ENCODE measurements around the gene MCC. TPM values are rescaled to one million over a fixed set of nuclear protein-coding genes. Genes with fewer than 3 reads are reported as not detected.

The MCC gene
- total RNA-seq, 1 donor from 2014 or later: 18.9 TPM

- H3K36me3 Mint-ChIP-seq (ENCODE audit: insufficient read depth): peaks cover 6% of the 10 kb centered on the region
These were observed 231.4 kb downstream of the MCC start for GRCh38 chr5:113256671-113257452.

DNA sequence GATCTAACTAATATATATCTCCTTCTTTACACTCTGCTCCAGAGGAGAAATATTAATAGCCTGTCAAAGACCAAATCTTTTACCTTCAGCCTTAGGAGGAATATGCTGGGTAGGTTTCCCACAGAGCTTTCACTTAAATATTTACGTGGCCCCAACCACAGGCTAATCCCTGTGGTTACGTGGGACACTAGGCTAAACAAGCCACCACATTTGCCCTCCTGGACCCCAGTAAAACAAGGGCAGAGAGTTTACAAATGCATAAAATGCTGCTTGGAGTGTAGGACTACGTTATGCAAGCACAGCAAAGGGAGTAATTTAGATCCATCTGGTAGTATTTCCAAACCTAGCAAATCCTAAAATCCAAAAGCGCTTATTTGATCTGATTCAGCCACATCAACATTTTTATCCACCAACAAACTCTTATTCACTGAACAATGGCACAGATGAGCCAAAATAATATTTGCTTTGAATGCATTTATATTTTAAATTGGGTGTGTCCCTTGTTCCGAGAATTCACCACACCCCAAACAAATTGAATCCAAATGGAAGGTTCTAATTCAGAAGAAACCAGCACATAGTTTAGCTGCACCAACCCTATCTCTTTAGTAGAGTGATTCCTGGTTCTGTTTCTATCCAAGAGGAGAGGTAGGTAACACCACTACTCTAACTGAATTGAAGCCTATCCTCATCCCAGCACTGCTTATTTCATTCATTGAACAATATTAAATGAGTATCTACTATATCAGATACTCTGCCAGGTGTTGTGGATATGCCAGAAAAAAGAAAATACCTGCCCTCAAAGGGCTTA, 232.5 kb downstream of the MCC start:
- no peak for DNase-seq (ENCODE audit: low spot score, unreplicated experiment)
- TF ChIP-seq, protein P1, sequence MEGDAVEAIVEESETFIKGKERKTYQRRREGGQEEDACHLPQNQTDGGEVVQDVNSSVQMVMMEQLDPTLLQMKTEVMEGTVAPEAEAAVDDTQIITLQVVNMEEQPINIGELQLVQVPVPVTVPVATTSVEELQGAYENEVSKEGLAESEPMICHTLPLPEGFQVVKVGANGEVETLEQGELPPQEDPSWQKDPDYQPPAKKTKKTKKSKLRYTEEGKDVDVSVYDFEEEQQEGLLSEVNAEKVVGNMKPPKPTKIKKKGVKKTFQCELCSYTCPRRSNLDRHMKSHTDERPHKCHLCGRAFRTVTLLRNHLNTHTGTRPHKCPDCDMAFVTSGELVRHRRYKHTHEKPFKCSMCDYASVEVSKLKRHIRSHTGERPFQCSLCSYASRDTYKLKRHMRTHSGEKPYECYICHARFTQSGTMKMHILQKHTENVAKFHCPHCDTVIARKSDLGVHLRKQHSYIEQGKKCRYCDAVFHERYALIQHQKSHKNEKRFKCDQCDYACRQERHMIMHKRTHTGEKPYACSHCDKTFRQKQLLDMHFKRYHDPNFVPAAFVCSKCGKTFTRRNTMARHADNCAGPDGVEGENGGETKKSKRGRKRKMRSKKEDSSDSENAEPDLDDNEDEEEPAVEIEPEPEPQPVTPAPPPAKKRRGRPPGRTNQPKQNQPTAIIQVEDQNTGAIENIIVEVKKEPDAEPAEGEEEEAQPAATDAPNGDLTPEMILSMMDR (IDR thresholded peaks at IDR 0.05; ENCODE audit: unreplicated experiment): no peak
- Mint-ChIP-seq H3K27ac (no peak overlapping the region), H3K9me3 (ENCODE audit: low read depth) (peaks cover 3% of the 10 kb centered on the region), H3K27me3 (no peaks in the 10 kb centered on the region), H3K4me3 (ENCODE audit: low read depth) (no peak overlapping the region), H3K4me1 (ENCODE audit: low read depth) (peaks cover 18% of the 10 kb centered on the region), H3K36me3 (ENCODE audit: insufficient read depth) (peaks cover 6% of the 10 kb centered on the region)

More at GRCh38 chr5:113256671-113257452, 231.4 kb downstream of the MCC start:
- peaks cover 9% of the 10 kb centered on the region for H3K4me1 Mint-ChIP-seq (ENCODE audit: low read depth)
- DNase-seq (ENCODE audit: low spot score, unreplicated experiment): no peak
- no peak overlapping the region for H3K27ac Mint-ChIP-seq
- no peaks in the 10 kb centered on the region for H3K27me3 Mint-ChIP-seq
- H3K4me3 Mint-ChIP-seq (ENCODE audit: low read depth): no peak overlapping the region
- TF ChIP-seq, protein P1 (IDR thresholded peaks at IDR 0.05; ENCODE audit: unreplicated experiment): no peak
- peaks cover 3% of the 10 kb centered on the region for H3K9me3 Mint-ChIP-seq (ENCODE audit: low read depth)

- TF ChIP-seq, protein P1 (IDR thresholded peaks at IDR 0.05; ENCODE audit: unreplicated experiment): no peak
- Mint-ChIP-seq H3K4me3 (ENCODE audit: low read depth) (no peak overlapping the region), H3K27me3 (no peaks in the 10 kb centered on the region), H3K9me3 (ENCODE audit: low read depth) (peaks cover 3% of the 10 kb centered on the region), H3K27ac (no peak overlapping the region), H3K4me1 (ENCODE audit: low read depth) (peaks cover 23% of the 10 kb centered on the region), H3K36me3 (ENCODE audit: insufficient read depth) (peaks cover 6% of the 10 kb centered on the region)
- DNase-seq (ENCODE audit: low spot score, unreplicated experiment): no peak
These were observed 233.1 kb downstream of the MCC start for GRCh38 chr5:113255105-113255504.

- DNase-seq (ENCODE audit: low spot score, unreplicated experiment): no peak
- H3K4me3 Mint-ChIP-seq (ENCODE audit: low read depth): no peak overlapping the region
- H3K27me3 Mint-ChIP-seq: no peaks in the 10 kb centered on the region
- H3K27ac Mint-ChIP-seq: no peak overlapping the region
- peaks cover 6% of the 10 kb centered on the region for H3K36me3 Mint-ChIP-seq (ENCODE audit: insufficient read depth)
- peaks cover 33% of the 10 kb centered on the region for H3K4me1 Mint-ChIP-seq (ENCODE audit: low read depth)
- H3K9me3 Mint-ChIP-seq (ENCODE audit: low read depth): peaks cover 3% of the 10 kb centered on the region
- TF ChIP-seq, protein P1 (IDR thresholded peaks at IDR 0.05; ENCODE audit: unreplicated experiment): no peak
These were observed 235.2 kb downstream of the MCC start for GRCh38 chr5:113253037-113253436.

- Mint-ChIP-seq H3K4me1 (ENCODE audit: low read depth) (peaks cover 28% of the 10 kb centered on the region), H3K27me3 (no peaks in the 10 kb centered on the region), H3K36me3 (ENCODE audit: insufficient read depth) (peaks cover 1% of the 10 kb centered on the region), H3K9me3 (ENCODE audit: low read depth) (no peaks in the 10 kb centered on the region), H3K4me3 (ENCODE audit: low read depth) (no peak overlapping the region), H3K27ac (no peak overlapping the region)
- TF ChIP-seq, protein P1 (IDR thresholded peaks at IDR 0.05; ENCODE audit: unreplicated experiment): no peak
- DNase-seq (ENCODE audit: low spot score, unreplicated experiment): no peak
These were observed 236.2 kb downstream of the MCC start for GRCh38 chr5:113252066-113252465.

Measured in progenitor cell of endocrine pancreas (in vitro differentiated cells).